ENCODE measurements around the gene PSD4.

DNA sequence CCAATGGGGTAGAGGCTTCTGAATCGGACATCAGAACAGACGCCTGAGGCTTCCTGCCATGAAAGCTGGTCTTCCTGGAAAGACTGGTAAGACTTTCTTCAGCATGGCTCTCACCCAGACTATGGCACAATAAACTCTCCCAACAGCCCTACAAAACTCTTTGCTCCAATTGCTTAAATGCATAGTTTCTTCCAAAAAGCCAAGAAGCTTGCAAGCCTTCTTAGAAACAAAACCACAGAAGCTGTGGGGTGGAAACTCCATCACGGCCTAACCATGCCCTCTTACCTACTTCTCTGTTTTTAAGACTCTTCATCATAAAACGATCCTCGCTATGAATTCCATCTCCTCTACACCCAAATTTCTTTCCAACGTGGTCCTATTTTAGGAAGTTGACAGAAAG lies 56.8 kb downstream of the PSD4 start:
- TF ChIP-seq, protein P1, sequence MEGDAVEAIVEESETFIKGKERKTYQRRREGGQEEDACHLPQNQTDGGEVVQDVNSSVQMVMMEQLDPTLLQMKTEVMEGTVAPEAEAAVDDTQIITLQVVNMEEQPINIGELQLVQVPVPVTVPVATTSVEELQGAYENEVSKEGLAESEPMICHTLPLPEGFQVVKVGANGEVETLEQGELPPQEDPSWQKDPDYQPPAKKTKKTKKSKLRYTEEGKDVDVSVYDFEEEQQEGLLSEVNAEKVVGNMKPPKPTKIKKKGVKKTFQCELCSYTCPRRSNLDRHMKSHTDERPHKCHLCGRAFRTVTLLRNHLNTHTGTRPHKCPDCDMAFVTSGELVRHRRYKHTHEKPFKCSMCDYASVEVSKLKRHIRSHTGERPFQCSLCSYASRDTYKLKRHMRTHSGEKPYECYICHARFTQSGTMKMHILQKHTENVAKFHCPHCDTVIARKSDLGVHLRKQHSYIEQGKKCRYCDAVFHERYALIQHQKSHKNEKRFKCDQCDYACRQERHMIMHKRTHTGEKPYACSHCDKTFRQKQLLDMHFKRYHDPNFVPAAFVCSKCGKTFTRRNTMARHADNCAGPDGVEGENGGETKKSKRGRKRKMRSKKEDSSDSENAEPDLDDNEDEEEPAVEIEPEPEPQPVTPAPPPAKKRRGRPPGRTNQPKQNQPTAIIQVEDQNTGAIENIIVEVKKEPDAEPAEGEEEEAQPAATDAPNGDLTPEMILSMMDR (IDR thresholded peaks at IDR 0.05; ENCODE audit: control extremely low read depth in 1 of 3, insufficient read depth in 1 of 3, low read depth in 1 of 3, low read length in 3 of 3): no peak
- TF ChIP-seq, protein P2, sequence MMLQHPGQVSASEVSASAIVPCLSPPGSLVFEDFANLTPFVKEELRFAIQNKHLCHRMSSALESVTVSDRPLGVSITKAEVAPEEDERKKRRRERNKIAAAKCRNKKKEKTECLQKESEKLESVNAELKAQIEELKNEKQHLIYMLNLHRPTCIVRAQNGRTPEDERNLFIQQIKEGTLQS (IDR thresholded peaks at IDR 0.05; ENCODE audit: insufficient read depth, low read depth, low read length): no peak
- TF ChIP-seq EZH2 (IDR thresholded peaks at IDR 0.05; ENCODE audit: low read depth, low read length, severe bottlenecking): no peak
- no peak for TF ChIP-seq GABPA (IDR thresholded peaks at IDR 0.05; ENCODE audit: borderline replicate concordance, insufficient read depth, low read length)
- TF ChIP-seq SIN3A (conservative IDR thresholded peaks at IDR 0.05 in 1 of 2, IDR thresholded peaks at IDR 0.05 in 1 of 2; ENCODE audit: low read depth in 1 of 2, low read length in 2 of 2): no peak
- no peak for TF ChIP-seq POLR2A (IDR thresholded peaks at IDR 0.05; ENCODE audit: control extremely low read depth in 1 of 2, low read depth in 2 of 2, low read length in 2 of 2)
- no peak for TF ChIP-seq TBP (IDR thresholded peaks at IDR 0.05; ENCODE audit: low read depth, low read length)
- TF ChIP-seq HDAC6 (IDR thresholded peaks at IDR 0.05; ENCODE audit: low read depth, low read length): no peak
- no peak for TF ChIP-seq RXRA (IDR thresholded peaks at IDR 0.05; ENCODE audit: insufficient read depth, low read depth, low read length)
- TF ChIP-seq SP1 (IDR thresholded peaks at IDR 0.05; ENCODE audit: low read depth, low read length): no peak
- no peak for TF ChIP-seq SRF (IDR thresholded peaks at IDR 0.05; ENCODE audit: low read depth, low read length)
- TF ChIP-seq BRCA1 (IDR thresholded peaks at IDR 0.05; ENCODE audit: low read depth, low read length): no peak
- TF ChIP-seq ASH2L (IDR thresholded peaks at IDR 0.05; ENCODE audit: low read length): no peak
